GM21526 (cell line): ENCODE measurements around the gene SPATA6L.

Source experiments
- ATAC-seq: cut with Tn5 transposase; IDR thresholded peaks from one replicate; pipeline ENCODE4 v1.9.1; 2021; ENCODE audit warnings: moderate library complexity; ENCODE audit not compliant: unreplicated experiment, low FRiP score

SPATA6L gene

DNA sequence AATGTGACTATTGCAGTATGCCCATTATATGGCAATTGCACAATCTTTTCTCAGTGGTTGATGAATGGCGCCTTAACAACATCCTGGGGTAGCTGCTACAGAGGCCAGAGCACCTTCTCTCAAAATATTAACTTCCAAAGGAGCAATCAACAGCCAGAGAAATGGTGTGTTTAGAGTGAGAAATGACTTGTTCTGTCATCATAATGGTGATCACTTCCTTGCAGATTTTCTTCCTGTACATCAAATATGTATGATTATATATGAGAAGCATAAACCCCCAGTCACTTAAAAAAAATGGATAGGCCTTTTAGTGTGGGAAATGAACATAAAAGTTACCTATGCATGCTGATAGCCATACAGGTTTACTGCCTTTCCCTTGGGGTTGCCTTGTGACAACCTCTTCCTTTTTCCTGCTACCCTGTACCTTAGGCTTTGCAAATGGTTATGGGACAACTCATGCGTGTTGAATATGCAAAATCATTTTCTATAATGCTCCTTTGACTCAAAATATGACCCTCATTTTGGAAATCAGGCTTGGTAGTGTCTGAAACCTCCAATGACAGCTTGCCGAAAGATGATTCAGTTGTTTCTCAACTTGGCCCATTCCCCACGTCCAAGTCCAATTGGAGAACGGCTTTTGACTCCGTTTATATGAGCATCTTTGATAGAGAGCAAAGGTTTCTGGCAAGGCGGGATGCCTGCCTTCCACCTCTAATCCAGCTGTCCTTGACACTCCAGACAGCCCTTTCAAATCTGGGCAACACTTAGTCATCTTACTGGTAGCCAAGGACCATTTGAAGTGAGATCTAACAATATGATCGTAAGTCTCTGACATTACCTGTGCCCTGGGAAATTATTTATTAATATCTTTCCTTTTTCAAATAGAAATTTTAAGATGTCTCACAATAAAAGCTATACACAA lies 106.8 kb downstream of the SPATA6L start:
- peak; percentile 78 for ATAC-seq

DNA sequence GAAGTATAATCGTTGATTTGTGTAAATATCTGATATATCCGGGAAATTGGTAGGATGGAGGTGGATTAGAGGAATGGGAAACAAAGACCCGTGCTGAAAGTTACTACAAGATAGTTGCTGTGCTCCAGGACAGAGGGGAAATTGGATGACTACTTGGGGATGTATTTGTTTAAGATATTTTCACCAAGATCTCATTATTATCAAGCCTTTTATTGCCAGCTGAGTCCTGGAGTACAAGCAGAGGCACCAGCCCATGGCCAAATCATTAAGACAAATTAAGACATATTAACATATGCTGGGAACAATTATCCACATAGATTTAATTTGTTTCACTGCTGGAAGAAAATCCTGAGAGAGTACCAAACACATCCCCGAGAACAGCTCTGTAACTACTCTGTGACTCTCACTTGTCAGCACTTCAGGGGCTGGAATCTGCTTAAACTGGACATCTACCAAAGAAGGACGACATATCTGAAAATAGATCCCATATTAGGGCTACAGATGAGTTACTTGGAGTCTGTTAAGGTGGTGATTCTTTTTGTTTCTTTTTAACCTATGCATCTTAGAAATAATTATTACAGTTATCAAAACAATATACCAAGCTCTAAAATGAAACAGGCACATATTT lies 107.8 kb downstream of the SPATA6L start:
- ATAC-seq, result no peak

DNA sequence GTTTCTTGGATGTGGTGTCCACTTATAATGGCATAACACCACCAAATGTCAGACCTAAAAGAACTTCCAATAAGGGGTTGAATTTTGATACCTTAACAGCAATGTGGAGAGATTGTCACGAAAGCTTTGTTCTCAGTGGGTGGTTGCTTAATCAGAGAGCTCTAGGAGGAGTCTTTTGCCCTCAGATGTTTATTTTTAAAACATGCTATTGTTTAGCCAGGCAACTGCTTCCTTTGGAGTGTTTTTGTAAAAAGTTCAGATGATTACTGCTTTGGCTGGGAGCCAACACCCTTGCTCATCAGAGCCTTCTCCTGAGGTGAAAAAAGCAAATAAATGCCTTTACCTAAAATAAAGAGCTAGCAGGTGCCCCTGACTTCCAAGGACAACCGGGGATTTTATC lies 111.0 kb downstream of the SPATA6L start:
- no peak for ATAC-seq

DNA sequence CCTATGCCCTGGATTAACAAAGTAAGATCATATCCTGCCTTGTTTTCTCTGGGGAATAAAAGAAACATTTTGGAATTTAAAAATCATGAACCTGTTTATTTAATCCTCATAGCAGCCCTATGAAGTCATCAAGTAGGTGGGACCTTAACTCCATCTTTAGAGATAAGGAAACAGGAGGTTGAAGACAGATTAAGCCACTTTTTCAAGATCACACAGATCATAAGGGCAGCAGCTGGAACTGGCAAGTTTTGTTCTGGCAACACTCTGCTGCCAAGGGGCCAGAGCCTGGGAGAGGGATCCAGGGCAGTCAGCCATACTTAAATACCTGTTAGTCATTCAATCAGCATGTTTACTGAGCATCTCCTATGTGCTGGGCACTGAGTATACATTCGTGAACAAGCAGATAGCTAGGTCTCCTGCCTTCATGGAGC lies 112.3 kb downstream of the SPATA6L start:
- no peak for ATAC-seq

DNA sequence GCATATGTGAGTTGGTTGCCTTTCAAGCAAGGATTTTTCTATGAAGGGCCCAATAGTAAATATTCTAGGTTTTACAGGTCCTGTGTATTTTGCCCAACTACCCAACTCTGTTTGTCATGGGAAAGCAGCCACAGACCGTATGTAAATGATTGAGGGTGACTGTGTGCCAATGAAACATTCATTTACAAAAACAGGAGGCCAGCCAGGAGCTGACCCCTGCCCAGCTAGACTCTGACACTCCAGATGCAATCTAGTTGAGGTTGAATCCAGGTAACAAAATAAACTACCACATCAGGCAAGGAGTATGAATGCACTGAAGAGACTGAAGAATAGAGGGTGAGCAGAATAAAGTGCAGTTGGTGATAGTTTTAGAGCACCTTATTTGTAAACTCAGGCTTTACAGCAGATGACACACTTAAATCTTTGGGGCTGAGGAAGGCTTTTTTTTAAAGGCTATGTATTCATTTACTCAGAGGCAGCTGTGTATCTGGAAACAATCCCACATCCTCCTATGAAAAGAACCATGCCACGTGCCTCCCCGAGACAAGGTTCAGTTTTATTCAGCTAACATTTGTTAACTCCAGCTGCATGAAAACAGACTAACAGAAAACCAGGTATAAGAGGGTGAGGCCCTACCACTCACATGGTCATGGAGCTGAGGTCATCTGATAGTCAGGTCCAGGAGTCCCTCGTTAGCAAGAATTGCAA lies 115.3 kb downstream of the SPATA6L start:
- ATAC-seq, result no peak

GRCh38 chr9:4549751-4550295 lies 116.5 kb downstream of the SPATA6L start:
- no peak for ATAC-seq

GRCh38 chr9:4548811-4549725 lies 117.2 kb downstream of the SPATA6L start:
- no peak for ATAC-seq
